PFSK-1 (cell line): ENCODE measurements around the gene ZMYM5.

ENCODE experiments used
- FOXP2 ChIP-seq: optimal IDR thresholded peaks from 2 replicates; pipeline ENCODE3; 2011; ENCODE audit warnings: borderline replicate concordance, control low read depth, inconsistent platforms; ENCODE audit not compliant: insufficient read depth; ENCODE audit errors: extremely low read length, extremely low read depth
- POLR2AphosphoS5 ChIP-seq: IDR thresholded peaks from 2 replicates; pipeline ENCODE4 v1.6.1; 2012; ENCODE audit warnings: low read depth, mild to moderate bottlenecking, control low read depth, low read length, moderate library complexity
- REST ChIP-seq, 2 experiments: IDR thresholded peaks; 2 replicates each; pipeline versions ENCODE4 v1.6.1 to v1.8.0; 2011 to 2012; ENCODE audit warnings: low read depth in 2 of 2, low read length in 2 of 2, control low read depth in 1 of 2, inconsistent platforms in 1 of 2, mild to moderate bottlenecking in 1 of 2, moderate library complexity in 1 of 2; ENCODE audit not compliant: insufficient read depth in 1 of 2
- SIN3A ChIP-seq: IDR thresholded peaks from 2 replicates; pipeline ENCODE4 v1.6.1; 2012; ENCODE audit warnings: mild to moderate bottlenecking, low read length, moderate library complexity, borderline replicate concordance; ENCODE audit not compliant: insufficient read depth
- TAF1 ChIP-seq: IDR thresholded peaks from 2 replicates; pipeline ENCODE4 v1.6.1; 2012; ENCODE audit warnings: low read length, control low read depth, borderline replicate concordance; ENCODE audit not compliant: insufficient read depth

The ZMYM5 gene

GRCh38 chr13:19805765-19806164 lies 57.7 kb downstream of the ZMYM5 start:
- TF ChIP-seq TAF1, result no peak
- TF ChIP-seq FOXP2, result no peak
- TF ChIP-seq SIN3A, result no peak
- no peak for TF ChIP-seq POLR2AphosphoS5
- TF ChIP-seq REST (IDR thresholded peaks at IDR 0.05; ENCODE audit: insufficient read depth in 1 of 2, low read depth in 2 of 2, low read length in 2 of 2), result no peak

GRCh38 chr13:19795956-19796355 lies 67.5 kb downstream of the ZMYM5 start:
- TF ChIP-seq TAF1, result no peak
- no peak for TF ChIP-seq REST (IDR thresholded peaks at IDR 0.05; ENCODE audit: insufficient read depth in 1 of 2, low read depth in 2 of 2, low read length in 2 of 2)
- TF ChIP-seq FOXP2, result no peak
- no peak for TF ChIP-seq SIN3A
- no peak for TF ChIP-seq POLR2AphosphoS5

- TF ChIP-seq SIN3A, result no peak
- no peak for TF ChIP-seq FOXP2
- no peak for TF ChIP-seq REST (IDR thresholded peaks at IDR 0.05; ENCODE audit: insufficient read depth in 1 of 2, low read depth in 2 of 2, low read length in 2 of 2)
- no peak for TF ChIP-seq POLR2AphosphoS5
- TF ChIP-seq TAF1, result no peak
Observed at GRCh38 chr13:19794631-19795030, 68.8 kb downstream of the ZMYM5 start.

GRCh38 chr13:19791953-19792537 lies 71.4 kb downstream of the ZMYM5 start:
- TF ChIP-seq FOXP2, result no peak
- TF ChIP-seq TAF1, result no peak
- TF ChIP-seq POLR2AphosphoS5, result no peak
- no peak for TF ChIP-seq SIN3A
- TF ChIP-seq REST (IDR thresholded peaks at IDR 0.05; ENCODE audit: insufficient read depth in 1 of 2, low read depth in 2 of 2, low read length in 2 of 2), result no peak
